Gastrocnemius medialis (tissue), 4 donors: ENCODE measurements around the gene KRT36. TPM values are rescaled to one million over a fixed set of nuclear protein-coding genes. Genes with fewer than 3 reads are reported as not detected.

Experiments
- ATAC-seq, 2 donors: fragments of 150-250 bp; one replicate each; pipeline ENCODE4 v1.9.1; 2016
- DNase-seq, 2 donors: peaks; one replicate each; pipeline ENCODE4 v3.0.0-alpha.2; 2019
- H3K27ac ChIP-seq, 4 donors: fragments of 200-600 bp; sonication (generic); 1 replicate in 1 of 4; 2 replicates in 3 of 4; pipeline ENCODE4 v1.5.1; 2016 to 2018; ENCODE audit warnings: mild to moderate bottlenecking in 2 of 4, moderate library complexity in 1 of 4
- H3K27me3 ChIP-seq, 3 donors: fragments of 200-600 bp; sonication (generic) in 2 of 3; 1 replicate in 1 of 3; 2 replicates in 2 of 3; pipeline versions ENCODE4 v1.5.1 to v1.6.0; 2016 to 2019; ENCODE audit warnings: mild to moderate bottlenecking in 1 of 3, moderate library complexity in 1 of 3
- H3K36me3 ChIP-seq, 2 donors: fragments of 200-600 bp; sonication (generic) in 1 of 2; one replicate each; pipeline ENCODE4 v1.5.1; 2017 to 2018
- H3K4me1 ChIP-seq, 2 donors: fragments of 200-600 bp; sonication (generic) in 1 of 2; one replicate each; pipeline ENCODE4 v1.5.1; 2016 to 2017; ENCODE audit warnings: mild to moderate bottlenecking in 2 of 2
- H3K4me3 ChIP-seq, 4 donors: fragments of 200-600 bp; sonication (generic) in 3 of 4; 1 replicate in 1 of 4; 2 replicates in 3 of 4; pipeline ENCODE4 v1.5.1; 2016 to 2019; ENCODE audit warnings: mild to moderate bottlenecking in 2 of 4
- H3K9me3 ChIP-seq, 3 donors: fragments of 200-600 bp; sonication (generic) in 2 of 3; 1 replicate in 1 of 3; 2 replicates in 2 of 3; pipeline ENCODE4 v1.5.1; 2016 to 2019
- CTCF ChIP-seq, 5 experiments: fragments of 450-650 bp in 3 of 5; fragments of 200-600 bp in 2 of 5; sonication (generic) in 2 of 5; IDR thresholded peaks in 4 of 5; conservative IDR thresholded peaks in 1 of 5; 1 replicate in 4 of 5; 2 replicates in 1 of 5; pipeline ENCODE4 v1.5.1; 2016 to 2019; ENCODE audit warnings: antibody characterized with exemption in 5 of 5, mild to moderate bottlenecking in 3 of 5, moderate library complexity in 3 of 5
- POLR2A ChIP-seq, 2 donors: fragments of 450-650 bp; IDR thresholded peaks; one replicate each; pipeline ENCODE4 v1.6.1; 2017; ENCODE audit warnings: antibody characterized with exemption in 2 of 2, mild to moderate bottlenecking in 2 of 2, moderate library complexity in 2 of 2
- in situ Hi-C, 4 donors: fragments of 200-750 bp; cut with MboI; loops; one replicate each; pipeline versions ENCODE4 v1.15.0 to v1.8.0; 2017; ENCODE audit warnings: low sequenced_read_pairs in 4 of 4
- intact Hi-C: fragments of 100-400 bp; cut with DNase I; formaldehyde crosslinking; loops from one replicate; pipeline ENCODE4 v1.15.1; 2023; ENCODE audit warnings: low total_unique reads
- total RNA-seq, 4 donors: library from RNA; depleted of rRNA; stranded (reverse); fragments of >200 nt; gene quantifications; one replicate each; pipeline versions ENCODE4 v1.1.0 to v1.2.3, GENCODE V29; 2016

The KRT36 gene
- total RNA-seq, 4 donors from 2014 or later, result not detected

GRCh38 chr17:41486316-41486715 is 3.4 kb downstream of the KRT36 start:
- intact Hi-C loops, result no loop called here
- Histone ChIP-seq H3K27ac (no peak overlapping the region), H3K36me3 (no peaks in the 10 kb centered on the region), H3K4me3 (no peak overlapping the region), H3K4me1 (no peaks in the 10 kb centered on the region), H3K9me3 (no peaks in the 10 kb centered on the region), H3K27me3 (no peaks in the 10 kb centered on the region)
- DNase-seq (no peak), ATAC-seq (no peak)
- in situ Hi-C loops, result loop anchor here in 2 of 4 donors (10.0 to 25.0 kb wide), 2 partner anchors 58 to 574 kb away; no protein-coding TSS in a partner anchor
- TF ChIP-seq CTCF (IDR thresholded peaks at IDR 0.05 in 4 of 5, conservative IDR thresholded peaks at IDR 0.05 in 1 of 5) (no peak), POLR2A (IDR thresholded peaks at IDR 0.05) (no peak)

- Histone ChIP-seq H3K27me3 (no peaks in the 10 kb centered on the region), H3K4me3 (no peak overlapping the region), H3K4me1 (no peaks in the 10 kb centered on the region), H3K9me3 (no peaks in the 10 kb centered on the region), H3K27ac (no peak overlapping the region), H3K36me3 (no peaks in the 10 kb centered on the region)
- TF ChIP-seq POLR2A (IDR thresholded peaks at IDR 0.05), result no peak
- no peak for TF ChIP-seq CTCF (IDR thresholded peaks at IDR 0.05 in 4 of 5, conservative IDR thresholded peaks at IDR 0.05 in 1 of 5)
- in situ Hi-C loops (loop anchor here in 2 of 4 donors (10.0 to 25.0 kb wide), 2 partner anchors 60 to 573 kb away; no protein-coding TSS in a partner anchor), intact Hi-C loops (no loop called here)
- ATAC-seq (no peak), DNase-seq (no peak)
These were observed 4.5 kb downstream of the KRT36 start for GRCh38 chr17:41484920-41485904.

GRCh38 chr17:41483991-41484826 is 5.5 kb downstream of the KRT36 start:
- no peak for ATAC-seq
- no peaks in the 10 kb centered on the region for H3K4me1 ChIP-seq
- no peaks in the 10 kb centered on the region for H3K27me3 ChIP-seq
- intact Hi-C loops (no loop called here), in situ Hi-C loops (loop anchor here in 2 of 4 donors (10.0 to 25.0 kb wide), 2 partner anchors 61 to 572 kb away; no protein-coding TSS in a partner anchor)
- no peak for DNase-seq
- no peaks in the 10 kb centered on the region for H3K9me3 ChIP-seq
- TF ChIP-seq POLR2A (IDR thresholded peaks at IDR 0.05) (no peak), CTCF (IDR thresholded peaks at IDR 0.05 in 4 of 5, conservative IDR thresholded peaks at IDR 0.05 in 1 of 5) (no peak)
- no peak overlapping the region for H3K27ac ChIP-seq
- no peaks in the 10 kb centered on the region for H3K36me3 ChIP-seq
- H3K4me3 ChIP-seq, result no peak overlapping the region

GRCh38 chr17:41483531-41483930 is 6.2 kb downstream of the KRT36 start:
- ATAC-seq (no peak), DNase-seq (no peak)
- H3K27ac ChIP-seq, result no peak overlapping the region
- TF ChIP-seq POLR2A (IDR thresholded peaks at IDR 0.05) (no peak), CTCF (IDR thresholded peaks at IDR 0.05 in 4 of 5, conservative IDR thresholded peaks at IDR 0.05 in 1 of 5) (no peak)
- H3K27me3 ChIP-seq, result no peaks in the 10 kb centered on the region
- no peak overlapping the region for H3K4me3 ChIP-seq
- intact Hi-C loops, result no loop called here
- H3K4me1 ChIP-seq, result no peaks in the 10 kb centered on the region
- no peaks in the 10 kb centered on the region for H3K9me3 ChIP-seq
- H3K36me3 ChIP-seq, result no peaks in the 10 kb centered on the region
- in situ Hi-C loops, result loop anchor here in 2 of 4 donors (10.0 to 25.0 kb wide), 2 partner anchors 61 to 571 kb away; no protein-coding TSS in a partner anchor
